AG08396 (cell line): ENCODE data around the gene FBXO15.

Experiments
- DNase-seq: peaks from one replicate; pipeline ENCODE4 v3.0.0; 2012; ENCODE audit warnings: low spot score, mixed read lengths

FBXO15 gene

DNA sequence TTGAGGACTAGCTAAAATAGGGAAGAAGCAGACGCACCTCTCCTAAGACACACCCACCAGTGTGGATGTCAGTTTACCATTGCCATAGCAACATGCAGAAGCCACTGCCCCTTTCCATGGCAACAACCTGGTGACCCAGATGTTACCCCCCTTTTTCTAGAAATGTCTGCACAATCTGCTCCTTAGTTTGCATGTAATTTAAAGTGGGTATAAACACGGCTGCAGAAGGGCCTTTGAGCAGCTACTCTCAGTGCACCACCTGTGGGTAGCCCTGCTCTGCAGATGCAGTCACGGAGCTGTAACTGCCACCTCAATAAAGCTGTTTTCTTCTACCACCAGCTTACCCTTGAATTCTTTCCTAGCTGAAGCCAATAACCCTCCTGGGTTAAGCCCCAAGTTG lies 87.1 kb downstream of the FBXO15 start:
- no peak for DNase-seq

DNA sequence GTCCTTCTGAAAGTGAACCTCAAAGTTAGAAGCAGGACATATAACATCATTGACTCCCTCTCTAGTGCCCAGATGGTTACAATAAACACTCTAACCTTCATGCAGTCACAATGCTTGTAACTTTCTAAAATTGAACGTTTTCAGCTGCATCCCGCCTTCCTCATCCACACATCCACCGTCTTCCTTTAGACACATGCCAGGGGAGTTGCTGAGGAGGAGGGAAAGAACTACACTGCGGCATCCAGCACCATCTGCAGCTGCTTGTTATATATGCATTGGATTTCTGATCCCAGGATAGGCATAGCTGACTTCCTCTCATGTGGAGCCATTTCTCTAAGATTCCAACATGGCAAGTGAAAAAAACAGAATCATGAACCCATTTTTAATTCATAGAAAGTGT lies 96.8 kb downstream of the FBXO15 start:
- no peak for DNase-seq

- peak; percentile 53 for DNase-seq
These were observed 106.9 kb downstream of the FBXO15 start for GRCh38 chr18:74040459-74041332.

DNA sequence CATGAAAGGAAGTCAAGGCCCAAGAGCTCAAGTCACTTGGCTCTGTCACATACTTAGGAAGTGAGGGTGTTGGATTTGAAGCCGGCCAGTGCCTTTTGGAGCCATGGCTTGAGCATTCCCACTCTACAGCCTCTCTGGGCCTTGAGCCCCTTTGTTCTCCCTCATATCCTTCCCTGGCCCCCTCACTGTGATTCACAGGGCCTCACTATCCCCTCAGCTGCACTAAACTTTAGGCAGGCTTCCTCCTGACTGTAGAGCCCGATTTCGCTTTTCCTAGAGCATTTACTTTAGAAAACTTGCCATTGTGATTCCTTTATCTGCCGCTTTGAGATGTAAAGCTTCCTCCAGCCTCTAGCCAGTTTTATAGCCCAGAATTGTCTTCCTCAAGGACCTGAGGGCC lies 107.6 kb downstream of the FBXO15 start:
- DNase-seq: no peak

DNA sequence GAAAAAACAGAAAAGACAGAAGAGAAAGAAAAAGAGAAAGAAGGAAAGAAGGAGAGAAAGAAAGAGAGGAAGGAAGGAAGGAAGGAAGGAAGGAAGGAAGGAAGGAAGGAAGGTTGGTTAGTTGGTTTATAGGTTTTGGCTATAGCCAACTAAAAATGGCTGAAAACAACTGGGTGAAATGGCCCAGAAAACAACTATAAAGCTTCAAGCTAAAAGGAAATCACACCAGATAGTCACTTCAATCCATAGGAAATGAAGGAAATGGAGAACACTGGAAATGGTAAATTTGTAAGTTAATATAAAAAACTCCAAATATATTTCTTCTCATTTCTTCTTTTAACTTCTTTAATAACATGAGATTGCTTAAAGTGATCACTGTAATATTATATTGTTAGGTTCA lies 118.5 kb downstream of the FBXO15 start:
- no peak for DNase-seq
